Cortex of kidney (tissue), 1 donor: ENCODE measurements around the gene DOCK9.
"Not testable (repeated sequence)": the region's sequence is repeated elsewhere in the genome, so short reads cannot be mapped to it uniquely, and the experiment has no call there.

Experiments used
- DNase-seq: peaks from one replicate; lab custom pipeline; 2025; lab: John Stamatoyannopoulos, UW

Gene DOCK9

DNA sequence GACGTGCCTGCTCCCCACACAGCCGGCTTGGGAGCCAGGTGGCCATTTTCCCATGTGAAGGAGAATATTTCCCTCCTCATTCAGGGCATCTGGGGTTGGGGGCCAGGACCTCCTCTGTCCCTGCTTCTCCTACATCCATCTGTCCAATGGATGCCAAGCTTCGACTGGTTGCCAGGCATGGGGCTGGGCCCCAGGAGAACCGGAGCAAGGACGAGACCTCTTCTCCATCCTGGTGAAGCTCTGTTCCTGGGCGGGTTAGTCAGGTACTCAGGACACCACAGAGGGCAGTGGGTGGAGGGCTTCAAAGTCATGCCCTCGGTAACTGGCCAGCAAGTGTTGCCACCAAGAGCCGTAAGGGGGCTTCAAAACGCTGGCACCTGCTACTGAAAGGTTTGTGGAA, 203.1 kb downstream of the DOCK9 start:
- no peak for DNase-seq

DNA sequence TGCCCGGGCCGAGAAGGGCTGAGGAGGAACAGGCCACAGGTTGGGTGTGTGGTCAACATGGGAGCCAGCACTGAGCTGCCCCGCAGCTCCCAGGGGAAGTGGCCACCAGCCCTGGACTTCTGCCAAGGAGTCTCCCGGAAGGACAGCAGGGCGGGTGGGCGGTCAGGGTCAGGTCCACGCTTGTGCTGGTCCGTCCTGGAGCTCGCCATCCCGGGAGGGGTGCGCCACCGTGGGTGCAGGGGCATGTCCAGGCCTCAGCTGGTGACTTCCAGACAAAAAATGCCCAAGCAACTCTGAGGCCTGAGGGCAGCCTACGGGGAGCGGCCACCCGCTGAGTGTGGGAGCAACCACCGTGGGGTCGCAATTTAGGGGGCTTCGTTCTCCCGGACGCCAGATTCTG, 203.9 kb downstream of the DOCK9 start:
- DNase-seq: no peak

- DNase-seq: no peak
Observed at GRCh38 chr13:98772794-98773452, 204.9 kb downstream of the DOCK9 start.

DNA sequence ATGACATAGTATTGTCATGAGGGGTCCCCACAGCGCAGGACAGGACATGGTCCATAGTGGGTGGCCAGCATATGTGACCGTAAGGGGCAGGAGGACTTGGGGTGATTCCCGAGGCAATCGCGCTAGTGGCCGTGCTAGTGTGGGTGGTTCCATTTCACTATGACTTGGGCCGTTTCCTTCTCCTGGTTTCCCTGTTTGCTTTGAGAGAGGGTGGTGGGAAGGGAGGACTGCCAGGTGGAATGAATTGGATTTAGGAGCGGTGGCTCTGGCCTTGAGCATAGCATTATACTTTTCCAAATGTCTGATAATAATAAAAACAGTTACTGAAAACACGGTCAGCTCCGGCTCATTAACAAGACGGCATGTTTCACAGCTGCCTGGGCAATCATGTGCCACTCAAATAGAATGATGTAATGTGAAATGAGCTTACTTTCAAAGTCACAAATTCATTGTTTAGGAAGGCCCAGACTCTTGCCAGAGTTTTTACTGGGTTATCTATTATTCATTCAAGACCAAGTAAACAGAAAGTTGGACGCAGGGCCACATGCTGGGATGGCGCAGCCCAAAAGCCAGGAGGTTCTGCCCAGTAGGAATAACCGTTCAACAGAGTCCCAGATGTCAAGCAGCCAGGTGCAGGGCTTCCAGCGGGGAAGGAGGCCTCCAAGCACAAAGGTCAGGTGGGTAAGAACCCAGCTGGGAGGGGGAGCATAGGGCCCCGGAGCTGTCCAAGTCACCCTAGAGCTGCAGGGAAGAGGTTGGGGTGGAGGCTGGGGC, 205.8 kb downstream of the DOCK9 start:
- no peak for DNase-seq

DNA sequence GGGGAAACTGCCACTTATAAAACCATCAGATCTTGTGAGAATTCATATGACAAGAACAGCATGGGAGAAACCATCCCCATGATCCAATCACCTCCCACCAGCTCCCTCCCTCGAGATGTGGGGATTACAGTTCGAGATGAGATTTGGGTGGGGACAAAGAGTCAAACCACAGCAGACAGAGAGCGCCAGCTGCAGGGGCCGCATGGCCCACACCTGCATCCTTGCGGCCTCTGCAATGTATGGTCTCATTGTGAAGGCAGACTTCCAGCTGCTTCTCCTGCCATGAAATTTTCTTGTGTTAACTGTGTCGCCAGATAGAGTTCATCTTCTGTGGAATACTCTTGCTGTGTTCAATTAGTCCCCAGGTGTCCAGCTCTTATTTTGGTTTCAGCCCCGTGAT, 208.1 kb downstream of the DOCK9 start:
- no peak for DNase-seq

- DNase-seq: no peak
Observed at GRCh38 chr13:98768522-98768921, 209.3 kb downstream of the DOCK9 start.

DNA sequence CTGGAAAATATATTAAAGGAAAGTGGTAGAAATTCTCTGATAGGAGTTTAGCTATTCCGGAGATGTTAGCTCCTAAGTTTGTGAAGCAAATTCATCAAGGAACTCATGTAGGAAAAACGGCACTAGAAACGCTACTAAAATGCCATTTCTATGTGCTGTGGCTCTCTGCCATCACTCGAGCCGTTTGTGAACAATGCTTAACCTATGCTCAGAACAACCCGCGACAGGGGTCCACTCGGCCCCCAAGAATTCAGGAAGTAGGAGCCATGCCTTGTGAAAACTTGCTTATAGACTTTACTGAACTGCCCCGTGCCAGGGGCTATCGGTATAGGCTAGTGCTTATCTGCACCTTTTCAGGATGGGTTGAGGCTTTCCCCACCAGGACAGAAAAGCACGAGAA, 211.2 kb downstream of the DOCK9 start:
- no peak for DNase-seq

DNA sequence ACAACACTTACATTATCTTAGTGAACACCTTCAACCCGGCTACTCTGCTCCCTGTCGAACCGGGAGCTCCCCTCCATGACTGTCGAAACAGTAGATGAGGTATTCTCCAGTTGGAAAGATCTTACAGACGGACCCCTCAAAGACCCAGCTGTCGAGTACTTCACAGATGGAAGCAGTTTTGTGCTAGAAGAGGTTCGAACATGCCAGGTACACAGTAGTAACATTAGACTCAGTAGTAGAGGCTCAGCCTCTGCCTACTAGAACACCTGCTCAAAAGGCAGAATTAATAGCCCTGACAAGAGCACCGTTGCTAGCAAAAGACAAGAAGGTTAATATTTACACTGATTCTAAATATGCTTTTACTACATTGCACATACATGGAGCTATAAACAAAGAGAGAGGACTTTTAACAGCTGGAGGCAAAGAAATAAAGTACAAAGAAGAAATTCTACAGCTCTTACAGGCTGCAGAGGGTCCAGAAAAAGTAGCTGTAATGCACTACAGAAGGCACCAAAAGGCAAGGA, 211.8 kb downstream of the DOCK9 start:
- DNase-seq: no peak

- no peak for DNase-seq
Observed at GRCh38 chr13:98761986-98762616, 215.8 kb downstream of the DOCK9 start.

GRCh38 chr13:98761126-98761985, 216.5 kb downstream of the DOCK9 start:
- no peak for DNase-seq

DNA sequence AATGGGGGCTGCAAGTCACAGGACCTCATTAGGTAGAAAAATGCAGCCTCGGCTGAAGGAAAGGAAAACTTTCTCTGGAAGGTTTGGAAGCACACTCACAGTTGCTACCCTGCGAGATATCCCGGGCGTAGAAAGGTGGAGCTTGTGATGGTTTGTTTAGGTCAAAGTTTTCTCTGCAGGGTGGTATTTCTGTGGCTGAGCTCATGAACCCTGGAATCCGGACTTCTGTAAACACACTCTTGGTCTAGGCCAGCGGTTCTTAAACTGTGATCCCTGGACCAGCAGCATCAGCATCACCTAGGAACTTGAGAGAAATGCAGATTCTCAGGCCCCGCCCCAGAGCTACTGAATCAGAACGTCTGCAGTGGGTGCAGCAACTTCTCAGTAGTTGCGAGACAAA, 222.1 kb downstream of the DOCK9 start:
- DNase-seq: no peak

GRCh38 chr13:98755116-98755515, 222.7 kb downstream of the DOCK9 start:
- no peak for DNase-seq

DNA sequence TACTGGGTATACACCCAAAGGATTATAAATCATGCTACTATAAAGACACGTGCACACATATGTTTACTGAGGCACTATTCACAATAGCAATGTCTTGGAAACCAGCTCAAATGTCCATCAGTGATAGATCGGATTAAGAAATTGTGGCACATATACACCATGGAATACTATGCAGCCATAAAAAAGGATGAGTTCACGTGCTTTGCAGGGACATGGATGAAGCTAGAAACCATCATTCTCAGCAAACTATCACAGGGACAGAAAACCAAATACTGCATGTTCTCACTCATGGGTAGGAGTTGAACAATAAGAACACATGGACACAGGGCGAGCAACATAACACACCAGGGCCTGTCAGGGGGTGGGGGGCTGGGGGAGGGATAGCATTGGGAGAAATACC, 223.4 kb downstream of the DOCK9 start:
- DNase-seq: not testable (repeated sequence)

- no peak for DNase-seq
Observed at GRCh38 chr13:98752467-98753290, 225.2 kb downstream of the DOCK9 start, which contains the start of gene SLC15A1. SLC15A1 (minus strand) TSS chr13:98752672; CDS start chr13:98752598, 74 bp downstream.

- no peak for DNase-seq
Observed at GRCh38 chr13:98751861-98752466, 225.9 kb downstream of the DOCK9 start.

DNA sequence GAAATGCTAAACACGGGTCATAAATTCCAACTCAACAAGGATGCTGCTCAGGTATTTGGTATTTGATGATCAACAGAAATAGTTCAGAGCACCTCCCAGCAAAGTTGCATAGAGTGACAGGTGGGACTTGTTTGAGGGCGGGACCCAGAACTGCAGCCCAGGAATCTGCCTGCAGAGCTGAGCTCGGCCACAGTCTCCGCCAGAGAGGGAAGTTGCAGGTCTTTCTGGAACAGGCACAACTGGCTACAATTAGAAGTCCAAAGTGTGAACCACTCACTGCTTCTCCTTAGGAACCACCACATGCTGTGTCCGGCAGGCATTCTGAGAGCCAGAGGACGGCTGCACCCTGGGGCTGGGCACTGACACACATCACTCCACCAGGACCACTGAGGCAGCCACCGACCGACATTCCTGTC, 226.5 kb downstream of the DOCK9 start:
- no peak for DNase-seq

DNA sequence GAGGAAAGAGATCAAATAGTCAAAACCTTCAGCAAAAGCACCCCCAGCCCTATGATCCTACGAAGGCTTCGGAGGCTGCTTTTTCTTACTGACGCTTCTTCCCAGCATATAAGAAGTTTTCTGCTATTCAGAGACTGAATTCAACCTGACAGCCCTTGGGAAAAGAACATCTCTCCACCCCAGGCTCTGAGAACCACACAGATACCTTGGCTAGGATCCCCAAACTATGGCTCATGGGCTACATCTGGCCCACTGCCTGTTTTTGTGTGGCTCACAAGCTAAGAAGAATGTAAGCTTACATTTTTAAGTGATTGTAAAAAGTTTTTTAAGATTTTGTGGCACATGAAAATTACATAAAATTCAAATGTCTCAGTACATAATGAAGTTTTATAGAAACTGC, 228.4 kb downstream of the DOCK9 start:
- DNase-seq: no peak

DNA sequence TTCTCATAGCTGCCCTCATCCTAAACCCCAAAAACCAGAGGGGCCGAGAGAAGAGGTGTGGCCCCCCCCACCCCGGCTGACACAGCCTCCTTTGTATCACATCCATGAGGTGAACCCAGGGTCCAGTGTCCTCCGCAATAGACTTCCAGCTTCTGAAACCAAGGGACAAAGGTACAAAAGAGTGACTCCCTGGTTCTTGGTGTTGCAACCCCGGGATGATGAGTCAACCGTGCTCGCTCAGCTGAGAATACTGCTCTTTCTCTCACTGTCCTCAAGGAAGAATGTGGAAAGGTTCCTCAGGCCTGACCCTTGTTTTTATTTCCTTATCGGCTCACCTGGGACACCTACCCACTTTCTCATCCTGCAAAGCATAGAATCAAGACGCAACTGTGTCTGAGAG, 230.9 kb downstream of the DOCK9 start:
- DNase-seq: no peak
